H1 (cell line): ENCODE results near the gene COL4A1. TPM values are rescaled to one million over a fixed set of nuclear protein-coding genes. Genes with fewer than 3 reads are reported as not detected.

ENCODE experiments used
- BACH1 ChIP-seq: IDR thresholded peaks from 2 replicates; pipeline ENCODE4 v1.6.1; 2012; ENCODE audit warnings: low read length, improper control_type of control experiment
- CBX5 ChIP-seq: fragments of 300-800, 300-1000 bp; sonication (generic); IDR thresholded peaks from 2 replicates; pipeline ENCODE4 v1.7.1; 2016; ENCODE audit warnings: antibody characterized with exemption, low read length, low read depth
- EZH2 ChIP-seq: fragments of 200-600 bp; sonication (generic); IDR thresholded peaks from 2 replicates; pipeline ENCODE4 v1.7.1; 2012; ENCODE audit warnings: low read depth, mild to moderate bottlenecking, moderate library complexity, low read length, inconsistent platforms; ENCODE audit not compliant: severe bottlenecking
- NRF1 ChIP-seq: IDR thresholded peaks from 2 replicates; pipeline ENCODE4 v1.6.1; 2011; ENCODE audit warnings: mild to moderate bottlenecking, low read depth, low read length, improper control_type of control experiment
- PHF8 ChIP-seq: fragments of 200-600 bp; sonication (generic); conservative IDR thresholded peaks from 2 replicates; pipeline ENCODE4 v1.7.1; 2012; ENCODE audit warnings: low read depth, mild to moderate bottlenecking, inconsistent platforms, low read length, moderate library complexity
- POLR2A ChIP-seq, 2 experiments: IDR thresholded peaks; 1 replicate in 1 of 2; 2 replicates in 1 of 2; pipeline ENCODE4 v1.6.1; 2011; ENCODE audit warnings: low read depth in 2 of 2, low read length in 2 of 2, mild to moderate bottlenecking in 2 of 2; ENCODE audit errors: control extremely low read depth in 1 of 2
- POLR2AphosphoS5 ChIP-seq: IDR thresholded peaks from 2 replicates; pipeline ENCODE4 v1.6.1; 2011; ENCODE audit warnings: low read depth, low read length
- RAD21 ChIP-seq, 2 experiments: IDR thresholded peaks in 1 of 2; conservative IDR thresholded peaks in 1 of 2; 2 replicates each; pipeline ENCODE4 v1.6.1; 2011; ENCODE audit warnings: low read depth in 2 of 2, low read length in 2 of 2, improper control_type of control experiment in 1 of 2, inconsistent platforms in 1 of 2, mild to moderate bottlenecking in 1 of 2, moderate library complexity in 1 of 2
- RBBP5 ChIP-seq: IDR thresholded peaks from 2 replicates; pipeline ENCODE4 v1.7.1; 2012; ENCODE audit warnings: low read depth, mild to moderate bottlenecking, inconsistent platforms, low read length, moderate library complexity, borderline replicate concordance
- SIN3A ChIP-seq, 2 experiments: IDR thresholded peaks in 1 of 2; conservative IDR thresholded peaks in 1 of 2; 2 replicates each; pipeline ENCODE4 v1.6.1; 2011 to 2012; ENCODE audit warnings: low read length in 2 of 2, improper control_type of control experiment in 1 of 2, low read depth in 1 of 2, mild to moderate bottlenecking in 1 of 2
- TAF1 ChIP-seq: IDR thresholded peaks from 2 replicates; pipeline ENCODE4 v1.6.1; 2011; ENCODE audit warnings: mild to moderate bottlenecking, low read depth, low read length
- TAF7 ChIP-seq: optimal IDR thresholded peaks from 2 replicates; pipeline ENCODE3; 2011; ENCODE audit warnings: low read depth, mild to moderate bottlenecking, inconsistent platforms, low read length, moderate library complexity, borderline replicate concordance
- TBP ChIP-seq: IDR thresholded peaks from 2 replicates; pipeline ENCODE4 v1.6.1; 2011; ENCODE audit warnings: low read depth, low read length, improper control_type of control experiment
- TEAD4 ChIP-seq: IDR thresholded peaks from 2 replicates; pipeline ENCODE4 v1.6.1; 2012; ENCODE audit warnings: low read depth, low read length, inconsistent platforms, mixed read lengths
- polyA plus RNA-seq, 7 experiments: library from polyadenylated mRNA; depleted of rRNA in 3 of 7; stranded (reverse) in 5 of 7; unstranded in 2 of 7; fragments of >200 nt in 5 of 7; fragments of 200-250 nt in 2 of 7; gene quantifications; 1 replicate in 5 of 7; 2 replicates in 1 of 7; 4 replicates in 1 of 7; pipeline versions ENCODE4 v1.2.1 to v1.2.3, GENCODE V29; 2011 to 2013; ENCODE audit warnings: missing spikeins in 2 of 7, mixed read lengths in 2 of 7
- total RNA-seq: library from RNA; stranded (reverse); fragmentation: NEBNext Ultra II Directional; extraction: Animal tissue kit (Norgen Biotek cat#: 25700); gene quantifications from 2 replicates; pipeline ENCODE4 v1.2.1, GENCODE V29; 2021

COL4A1 gene
- total and polyA plus RNA-seq, 2 of the 8 experiments (the other 6 are each of a cell fraction or from before 2014, with no cell fraction given): 30.7 to 82.0 TPM

GRCh38 chr13:110306960-110307766 is at the start of gene COL4A1, which contains the start of gene COL4A2 (continued):
- no peak for TF ChIP-seq CBX5
- TF ChIP-seq SIN3A (conservative IDR thresholded peaks at IDR 0.05 in 1 of 2, IDR thresholded peaks at IDR 0.05 in 1 of 2; ENCODE audit: low read depth in 1 of 2, low read length in 2 of 2): peak in 1 of 2 experiments; percentile 77; a peak in 1 of 4 replicates
- TF ChIP-seq TEAD4: no peak
- 0 out of 4 replicates have a peak, but pooled peaks of 1 of the 2 experiments have one; percentile 4 for TF ChIP-seq RAD21 (IDR thresholded peaks at IDR 0.05 in 1 of 2, conservative IDR thresholded peaks at IDR 0.05 in 1 of 2; ENCODE audit: low read depth in 2 of 2, low read length in 2 of 2)
- TF ChIP-seq BACH1: peak; percentile 7; the same call in 1 of the 2 replicates
- TF ChIP-seq POLR2A (IDR thresholded peaks at IDR 0.05; ENCODE audit: control extremely low read depth in 1 of 2, low read depth in 2 of 2, low read length in 2 of 2): peak; percentile 56 to 88
- peak; percentile 69 for TF ChIP-seq TBP
- TF ChIP-seq TAF1: peak; percentile 79
- peak; percentile 52 for TF ChIP-seq TAF7
- TF ChIP-seq RBBP5: peak; percentile 71; the same call in 1 of the 2 replicates
- no peak for TF ChIP-seq EZH2
- peak; percentile 83 for TF ChIP-seq PHF8
- peak; percentile 75; the same call in 1 of the 2 replicates for TF ChIP-seq POLR2AphosphoS5
- TF ChIP-seq NRF1: no peak
